Neural cell (in vitro differentiated cells): ENCODE results near the gene RELL2.

ENCODE experiments used
- EZH2 ChIP-seq: fragments of 200-600, 300-800 bp; shearing (Covaris generic), sonication (generic); IDR thresholded peaks from 2 replicates; pipeline ENCODE4 v1.6.1; 2014; ENCODE audit warnings: antibody characterized with exemption, low read length, borderline replicate concordance, mild to moderate bottlenecking; ENCODE audit not compliant: insufficient read depth, poor library complexity, severe bottlenecking
- POLR2AphosphoS5 ChIP-seq: IDR thresholded peaks from 2 replicates; pipeline ENCODE4 v1.6.1; 2012
- TF ChIP-seq, protein P1 (sequence below): fragments of 450-650 bp; IDR thresholded peaks from 2 replicates; pipeline ENCODE4 v1.5.1; 2014; ENCODE audit warnings: antibody characterized with exemption, mild to moderate bottlenecking, moderate library complexity; ENCODE audit not compliant: poor library complexity, severe bottlenecking

DNA sequence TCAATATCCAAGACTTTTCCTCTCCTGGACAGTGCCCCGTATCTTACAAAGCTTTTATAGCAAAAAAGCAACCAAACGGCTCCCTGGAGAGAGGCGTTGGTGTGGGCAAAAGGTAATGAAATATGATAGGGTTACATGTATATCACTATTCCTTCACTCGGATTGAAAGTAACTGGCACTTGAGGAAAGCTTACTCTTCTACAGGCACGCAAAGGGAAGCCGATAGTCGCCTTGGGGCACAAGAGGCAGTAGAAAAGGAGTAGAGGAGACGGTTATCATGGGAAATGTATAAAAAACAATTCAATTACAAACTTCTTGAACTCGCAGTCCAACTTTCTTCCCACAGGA, 19.1 kb upstream of the RELL2 start:
- TF ChIP-seq EZH2 = no peak
- TF ChIP-seq POLR2AphosphoS5 = no peak
- TF ChIP-seq, protein P1, sequence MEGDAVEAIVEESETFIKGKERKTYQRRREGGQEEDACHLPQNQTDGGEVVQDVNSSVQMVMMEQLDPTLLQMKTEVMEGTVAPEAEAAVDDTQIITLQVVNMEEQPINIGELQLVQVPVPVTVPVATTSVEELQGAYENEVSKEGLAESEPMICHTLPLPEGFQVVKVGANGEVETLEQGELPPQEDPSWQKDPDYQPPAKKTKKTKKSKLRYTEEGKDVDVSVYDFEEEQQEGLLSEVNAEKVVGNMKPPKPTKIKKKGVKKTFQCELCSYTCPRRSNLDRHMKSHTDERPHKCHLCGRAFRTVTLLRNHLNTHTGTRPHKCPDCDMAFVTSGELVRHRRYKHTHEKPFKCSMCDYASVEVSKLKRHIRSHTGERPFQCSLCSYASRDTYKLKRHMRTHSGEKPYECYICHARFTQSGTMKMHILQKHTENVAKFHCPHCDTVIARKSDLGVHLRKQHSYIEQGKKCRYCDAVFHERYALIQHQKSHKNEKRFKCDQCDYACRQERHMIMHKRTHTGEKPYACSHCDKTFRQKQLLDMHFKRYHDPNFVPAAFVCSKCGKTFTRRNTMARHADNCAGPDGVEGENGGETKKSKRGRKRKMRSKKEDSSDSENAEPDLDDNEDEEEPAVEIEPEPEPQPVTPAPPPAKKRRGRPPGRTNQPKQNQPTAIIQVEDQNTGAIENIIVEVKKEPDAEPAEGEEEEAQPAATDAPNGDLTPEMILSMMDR = no peak
